ENCODE measurements around the gene PET100. TPM values are rescaled to one million over a fixed set of nuclear protein-coding genes. Genes with fewer than 3 reads are reported as not detected.

PET100 gene
- total RNA-seq, 1 donor from 2014 or later = 10.3 TPM

- H3K36me3 ChIP-seq (ENCODE audit: control insufficient read depth, insufficient read depth, low read length) = no peaks in the 10 kb centered on the region
- no peak for TF ChIP-seq CTCF (IDR thresholded peaks at IDR 0.05; ENCODE audit: insufficient read depth, low read length, severe bottlenecking)
- DNase-seq (ENCODE audit: low read depth) (no peak), FAIRE-seq (no peak)
- H3K4me3 ChIP-seq (ENCODE audit: low read depth, low read length) = no peak overlapping the region
- H3K27me3 ChIP-seq (ENCODE audit: control insufficient read depth, insufficient read depth, low read length) = peaks cover 8% of the 10 kb centered on the region
Observed at GRCh38 chr19:7672522-7672921, 42.9 kb downstream of the PET100 start.

- Histone ChIP-seq H3K27me3 (ENCODE audit: control insufficient read depth, insufficient read depth, low read length) (peaks cover 7% of the 10 kb centered on the region), H3K4me3 (ENCODE audit: low read depth, low read length) (no peak overlapping the region), H3K36me3 (ENCODE audit: control insufficient read depth, insufficient read depth, low read length) (no peaks in the 10 kb centered on the region)
- TF ChIP-seq CTCF (IDR thresholded peaks at IDR 0.05; ENCODE audit: insufficient read depth, low read length, severe bottlenecking) = no peak
- peak; percentile 32 for DNase-seq (ENCODE audit: low read depth)
- no peak for FAIRE-seq
Observed at GRCh38 chr19:7674010-7675005, 44.7 kb downstream of the PET100 start.

- no peak for FAIRE-seq
Observed at GRCh38 chr19:7676376-7676775, 46.8 kb downstream of the PET100 start.

GRCh38 chr19:7676854-7677253, 47.3 kb downstream of the PET100 start, which contains the start of gene MCEMP1:
Gene MCEMP1, plus strand, starts transcription at chr19:7677090. Its CDS starts 31 bp downstream, at chr19:7677121.
- FAIRE-seq = no peak
- no peak for DNase-seq (ENCODE audit: low read depth)

More at GRCh38 chr19:7676376-7676775, 46.8 kb downstream of the PET100 start:
- Histone ChIP-seq H3K27me3 (ENCODE audit: control insufficient read depth, insufficient read depth, low read length) (no peaks in the 10 kb centered on the region), H3K4me3 (ENCODE audit: low read depth, low read length) (no peak overlapping the region), H3K36me3 (ENCODE audit: control insufficient read depth, insufficient read depth, low read length) (no peaks in the 10 kb centered on the region)
- TF ChIP-seq CTCF (IDR thresholded peaks at IDR 0.05; ENCODE audit: insufficient read depth, low read length, severe bottlenecking) = no peak
- DNase-seq (ENCODE audit: low read depth) = no peak

GRCh38 chr19:7677669-7678311, 48.2 kb downstream of the PET100 start:
- peak; percentile 7 for FAIRE-seq
- H3K36me3 ChIP-seq (ENCODE audit: control insufficient read depth, insufficient read depth, low read length) = peaks cover 5% of the 10 kb centered on the region
- no peaks in the 10 kb centered on the region for H3K27me3 ChIP-seq (ENCODE audit: control insufficient read depth, insufficient read depth, low read length)
- TF ChIP-seq CTCF (IDR thresholded peaks at IDR 0.05; ENCODE audit: insufficient read depth, low read length, severe bottlenecking) = no peak
- no peak overlapping the region for H3K4me3 ChIP-seq (ENCODE audit: low read depth, low read length)
- no peak for DNase-seq (ENCODE audit: low read depth)

More at GRCh38 chr19:7676854-7677253, 47.3 kb downstream of the PET100 start, which contains the start of gene MCEMP1:
- no peak for TF ChIP-seq CTCF (IDR thresholded peaks at IDR 0.05; ENCODE audit: insufficient read depth, low read length, severe bottlenecking)
- H3K36me3 ChIP-seq (ENCODE audit: control insufficient read depth, insufficient read depth, low read length) = no peaks in the 10 kb centered on the region
- H3K4me3 ChIP-seq (ENCODE audit: low read depth, low read length) = no peak within 1 kb of the TSS
- H3K27me3 ChIP-seq (ENCODE audit: control insufficient read depth, insufficient read depth, low read length) = no peaks in the 10 kb centered on the region
